Activated B cell treated with CpG ODN at 0.5 μM for 24 hours (primary cell): ENCODE results near the gene ANKRD44. TPM values are rescaled to one million over a fixed set of nuclear protein-coding genes. Genes with fewer than 3 reads are reported as not detected.

Source experiments
- ATAC-seq: fragments of 200-7000 bp; cut with Tn5 transposase; one replicate; pipeline ENCODE4 v1.10.0; 2021; ENCODE audit warnings: low read depth, mild to moderate bottlenecking, moderate library complexity
- CTCF ChIA-PET: fragments of 350-600 bp; sonication (Branson Sonifier 250); formaldehyde crosslinking; loops from one replicate; lab custom pipeline; 2021; ENCODE audit warnings: antibody characterized with exemption; lab: Charles Lee
- POLR2A ChIA-PET: fragments of 350-600 bp; sonication (Branson Sonifier 250); formaldehyde crosslinking; loops from one replicate; lab custom pipeline; 2021; ENCODE audit warnings: antibody characterized with exemption; lab: Charles Lee
- DNase-seq: peaks from one replicate; pipeline ENCODE4 v3.0.0; 2022
- H3K27ac Mint-ChIP-seq: one replicate; pipeline ENCODE4 v1.8.0; 2020; ENCODE audit warnings: mixed read lengths
- H3K27me3 Mint-ChIP-seq: one replicate; pipeline ENCODE4 v1.8.0; 2021; ENCODE audit warnings: mixed read lengths
- H3K36me3 Mint-ChIP-seq: one replicate; pipeline ENCODE4 v1.8.0; 2021; ENCODE audit warnings: low read depth, mixed read lengths
- H3K4me1 Mint-ChIP-seq: one replicate; pipeline ENCODE4 v1.8.0; 2021; ENCODE audit warnings: mixed read lengths
- H3K4me3 Mint-ChIP-seq: one replicate; pipeline ENCODE4 v1.8.0; 2020; ENCODE audit warnings: mild to moderate bottlenecking, mixed read lengths
- H3K9me3 Mint-ChIP-seq: one replicate; pipeline ENCODE4 v1.8.0; 2020; ENCODE audit warnings: mixed read lengths
- intact Hi-C: fragments of 100-400 bp; cut with micrococcal nuclease; formaldehyde crosslinking; loops from one replicate; pipeline ENCODE4 v1.15.1; 2024
- total RNA-seq: library from RNA; stranded (reverse); gene quantifications from 2 replicates; pipeline ENCODE4 v1.2.3, GENCODE V29; 2022
- TF ChIP-seq, protein P1 (sequence below): fragments of 200-600 bp; IDR thresholded peaks from one replicate; pipeline ENCODE4 v1.8.0; 2022; ENCODE audit warnings: antibody characterized with exemption, mild to moderate bottlenecking

Gene ANKRD44
- total RNA-seq, 1 donor from 2014 or later = 185 TPM

DNA sequence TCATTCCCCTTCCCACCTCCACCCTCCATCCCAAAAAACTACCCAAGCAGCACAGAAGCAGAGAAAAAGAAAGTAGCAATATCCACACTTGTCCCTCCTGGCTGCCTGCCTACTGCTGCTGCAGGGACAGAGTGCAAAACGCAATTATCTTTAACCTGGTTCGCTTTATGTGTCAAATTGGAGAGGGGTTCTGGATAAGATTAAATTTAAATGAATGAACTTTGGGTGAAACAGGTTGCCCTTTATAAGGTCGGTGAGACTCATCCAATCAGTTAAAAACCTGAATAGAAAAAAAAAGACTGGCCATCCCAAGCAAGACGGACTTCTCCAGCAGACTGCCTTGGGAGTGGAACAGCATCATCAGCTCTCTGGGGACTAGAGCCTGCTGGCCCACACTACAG, 62.6 kb downstream of the ANKRD44 start:
- ATAC-seq = no peak
- no peaks in the 10 kb centered on the region for H3K9me3 Mint-ChIP-seq
- no peak overlapping the region for H3K4me3 Mint-ChIP-seq
- intact Hi-C loops = no loop called here
- CTCF ChIA-PET = interaction anchor here (1.2 kb wide), 1 partner anchor 63 kb away, joined by 4 read pairs; no protein-coding TSS in a partner anchor
- no peaks in the 10 kb centered on the region for H3K27me3 Mint-ChIP-seq
- peak overlapping the region; percentile 72 for H3K27ac Mint-ChIP-seq
- DNase-seq = no peak
- POLR2A ChIA-PET = interaction anchor here (0.6 to 0.8 kb wide), 2 partner anchors 11 to 1688 kb away, joined by 3 to 5 read pairs; no protein-coding TSS in a partner anchor
- peaks cover 78% of the 10 kb centered on the region for H3K4me1 Mint-ChIP-seq
- peaks cover 40% of the 10 kb centered on the region for H3K36me3 Mint-ChIP-seq
- TF ChIP-seq, protein P1, sequence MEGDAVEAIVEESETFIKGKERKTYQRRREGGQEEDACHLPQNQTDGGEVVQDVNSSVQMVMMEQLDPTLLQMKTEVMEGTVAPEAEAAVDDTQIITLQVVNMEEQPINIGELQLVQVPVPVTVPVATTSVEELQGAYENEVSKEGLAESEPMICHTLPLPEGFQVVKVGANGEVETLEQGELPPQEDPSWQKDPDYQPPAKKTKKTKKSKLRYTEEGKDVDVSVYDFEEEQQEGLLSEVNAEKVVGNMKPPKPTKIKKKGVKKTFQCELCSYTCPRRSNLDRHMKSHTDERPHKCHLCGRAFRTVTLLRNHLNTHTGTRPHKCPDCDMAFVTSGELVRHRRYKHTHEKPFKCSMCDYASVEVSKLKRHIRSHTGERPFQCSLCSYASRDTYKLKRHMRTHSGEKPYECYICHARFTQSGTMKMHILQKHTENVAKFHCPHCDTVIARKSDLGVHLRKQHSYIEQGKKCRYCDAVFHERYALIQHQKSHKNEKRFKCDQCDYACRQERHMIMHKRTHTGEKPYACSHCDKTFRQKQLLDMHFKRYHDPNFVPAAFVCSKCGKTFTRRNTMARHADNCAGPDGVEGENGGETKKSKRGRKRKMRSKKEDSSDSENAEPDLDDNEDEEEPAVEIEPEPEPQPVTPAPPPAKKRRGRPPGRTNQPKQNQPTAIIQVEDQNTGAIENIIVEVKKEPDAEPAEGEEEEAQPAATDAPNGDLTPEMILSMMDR = no peak

DNA sequence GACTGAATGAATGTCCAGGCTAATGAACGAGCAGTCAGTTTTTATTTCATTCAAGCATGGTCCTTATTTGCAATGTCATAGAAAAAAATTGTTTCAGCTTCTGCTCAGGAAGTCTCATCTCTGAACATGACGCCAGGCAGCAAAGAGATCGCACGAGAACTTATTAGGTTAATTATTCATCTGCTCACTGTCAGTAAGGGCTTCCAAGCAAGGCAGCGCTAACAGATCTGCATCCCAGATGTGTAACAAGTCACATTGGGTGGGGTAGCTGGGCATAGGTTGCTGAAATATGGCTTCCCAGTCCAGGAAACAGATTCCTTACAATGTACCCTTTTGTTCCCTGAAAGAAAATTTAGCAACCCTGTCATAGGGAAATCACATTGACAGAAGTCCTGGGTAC, 63.5 kb downstream of the ANKRD44 start:
- CTCF ChIA-PET = no interaction called here
- intact Hi-C loops = no loop called here
- TF ChIP-seq, protein P1 = no peak
- POLR2A ChIA-PET = interaction anchor here (0.6 kb wide), 1 partner anchor 10 kb away, joined by 3 read pairs; no protein-coding TSS in a partner anchor
- Mint-ChIP-seq H3K27ac (peak overlapping the region; percentile 72), H3K4me1 (peaks cover 79% of the 10 kb centered on the region), H3K36me3 (peaks cover 43% of the 10 kb centered on the region), H3K27me3 (no peaks in the 10 kb centered on the region), H3K4me3 (no peak overlapping the region), H3K9me3 (no peaks in the 10 kb centered on the region)
- DNase-seq (no peak), ATAC-seq (peak; percentile 14)

DNA sequence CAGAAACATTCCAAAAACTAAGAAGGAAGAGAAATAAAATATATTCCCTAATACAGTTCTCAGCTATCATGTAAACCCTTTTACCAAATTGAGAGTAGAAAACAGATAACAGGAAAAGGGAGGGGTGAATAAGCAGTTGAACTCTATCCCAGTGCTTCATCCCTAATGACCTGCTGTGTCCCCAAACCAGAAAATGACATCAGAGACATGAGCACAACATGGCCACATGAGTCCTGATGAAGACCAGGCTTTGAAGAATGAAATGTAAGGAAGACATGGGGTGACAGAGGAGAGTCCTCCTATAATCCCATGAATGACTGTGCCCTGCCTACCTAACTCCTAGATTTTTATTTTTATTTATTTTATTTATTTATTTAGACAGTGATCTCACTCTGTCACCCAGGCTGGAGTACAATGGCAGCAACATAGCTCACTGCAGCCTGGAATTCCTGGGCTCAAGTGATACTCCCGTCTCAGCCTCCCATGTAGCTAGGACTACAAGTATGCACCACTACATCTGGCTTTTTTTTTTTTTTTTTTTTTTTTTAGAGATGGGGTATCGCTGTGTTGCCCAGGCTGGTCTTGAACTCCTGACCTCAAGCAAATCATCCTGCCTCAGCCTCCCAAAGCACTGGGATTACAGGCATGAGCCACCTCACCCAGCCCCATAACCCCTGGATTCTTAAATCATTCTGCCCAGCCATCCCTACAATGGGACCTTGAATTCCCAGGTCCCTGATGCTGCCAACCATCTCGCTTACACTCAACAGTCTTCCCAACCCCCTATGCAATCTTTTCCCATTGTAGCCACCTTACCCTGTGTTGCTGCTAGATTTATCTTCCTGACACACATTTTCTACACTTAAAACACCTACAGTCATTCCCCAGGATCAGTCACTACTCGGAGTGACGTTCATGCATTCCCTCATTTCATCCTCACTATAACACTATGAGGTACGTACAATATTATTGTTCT, 64.5 kb downstream of the ANKRD44 start:
- POLR2A ChIA-PET = interaction anchor here (0.6 to 1.8 kb wide), 3 partner anchors 9 to 62 kb away, joined by 3 to 4 read pairs (median 3); no protein-coding TSS in a partner anchor
- DNase-seq (no peak), ATAC-seq (no peak)
- Mint-ChIP-seq H3K27me3 (no peaks in the 10 kb centered on the region), H3K27ac (peak overlapping the region; percentile 72), H3K9me3 (no peaks in the 10 kb centered on the region), H3K36me3 (peaks cover 43% of the 10 kb centered on the region), H3K4me3 (no peak overlapping the region), H3K4me1 (peaks cover 81% of the 10 kb centered on the region)
- CTCF ChIA-PET = no interaction called here
- TF ChIP-seq, protein P1 = no peak
- intact Hi-C loops = no loop called here

DNA sequence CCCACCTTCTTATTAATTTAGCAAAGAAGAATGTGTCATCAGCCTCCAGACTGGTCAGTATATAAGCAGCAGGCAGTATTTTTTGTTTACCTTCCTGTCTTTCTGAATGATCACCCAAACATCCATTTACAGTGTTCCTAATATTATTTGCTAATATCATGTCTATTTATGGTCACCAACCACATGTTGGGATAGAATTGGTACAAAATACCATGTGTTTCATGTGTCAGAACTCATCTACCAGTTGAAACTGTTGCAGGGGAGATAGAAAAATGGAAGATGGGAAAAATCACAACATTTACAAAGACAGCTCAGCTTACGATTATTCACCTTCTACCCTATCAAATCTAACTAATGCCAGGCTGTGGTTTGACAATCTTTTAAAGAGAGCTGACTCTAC, 66.2 kb downstream of the ANKRD44 start:
- H3K36me3 Mint-ChIP-seq = peaks cover 34% of the 10 kb centered on the region
- TF ChIP-seq, protein P1 = no peak
- ChIA-PET POLR2A (interaction anchor here (1.5 to 1.8 kb wide), 2 partner anchors 11 to 64 kb away, joined by 4 read pairs; no protein-coding TSS in a partner anchor), CTCF (no interaction called here)
- H3K4me1 Mint-ChIP-seq = peaks cover 82% of the 10 kb centered on the region
- no peaks in the 10 kb centered on the region for H3K9me3 Mint-ChIP-seq
- peak overlapping the region; percentile 81 for H3K27ac Mint-ChIP-seq
- ATAC-seq = no peak
- intact Hi-C loops = no loop called here
- no peaks in the 10 kb centered on the region for H3K27me3 Mint-ChIP-seq
- DNase-seq = no peak
- no peak overlapping the region for H3K4me3 Mint-ChIP-seq

DNA sequence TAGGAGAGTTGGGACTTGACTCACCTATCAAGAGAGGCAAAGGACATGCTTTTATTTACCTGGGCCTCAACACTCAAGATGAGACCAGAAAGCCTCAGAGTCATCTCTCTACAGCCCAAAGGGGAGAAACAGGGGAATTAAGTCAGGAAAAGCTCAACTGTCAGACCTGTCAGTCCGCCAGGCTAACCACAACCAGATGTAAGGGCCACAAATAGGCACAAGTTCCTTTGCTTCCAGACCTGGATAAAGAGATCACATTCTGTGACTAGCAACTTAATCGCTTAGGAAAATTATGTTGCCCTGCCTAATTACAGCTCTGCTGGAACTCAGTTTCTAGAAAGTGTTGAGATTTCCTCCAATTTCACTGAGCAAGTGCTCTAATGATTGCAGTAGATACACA, 67.9 kb downstream of the ANKRD44 start:
- Mint-ChIP-seq H3K4me1 (peaks cover 83% of the 10 kb centered on the region), H3K27ac (peak overlapping the region; percentile 81), H3K4me3 (peak overlapping the region; percentile 35), H3K36me3 (peaks cover 37% of the 10 kb centered on the region), H3K27me3 (no peaks in the 10 kb centered on the region), H3K9me3 (no peaks in the 10 kb centered on the region)
- CTCF ChIA-PET = interaction anchor here (1.2 kb wide), 1 partner anchor 44 kb away, joined by 4 read pairs; no protein-coding TSS in a partner anchor
- ATAC-seq (no peak), DNase-seq (no peak)
- intact Hi-C loops = loop anchor here (1.0 kb wide), 1 partner anchor 11 kb away; no protein-coding TSS in a partner anchor
- TF ChIP-seq, protein P1 = no peak
- POLR2A ChIA-PET = interaction anchor here (0.8 kb wide), 1 partner anchor 13 kb away, joined by 4 read pairs; no protein-coding TSS in a partner anchor
